Measurements from ENCODE around the gene FBXL7.

The FBXL7 gene

GRCh38 chr5:15499528-15500324 lies at the start of gene FBXL7:
Gene FBXL7, plus strand, starts transcription at chr5:15500180.
- no peak for DNase-seq

- no peak for DNase-seq
Measured at GRCh38 chr5:15450473-15450872, 49.5 kb upstream of the FBXL7 start.

- no peak for DNase-seq
Measured at GRCh38 chr5:15450949-15451348, 49.0 kb upstream of the FBXL7 start.

GRCh38 chr5:15452030-15452429 lies 48.0 kb upstream of the FBXL7 start:
- DNase-seq = no peak

GRCh38 chr5:15452781-15453180 lies 47.2 kb upstream of the FBXL7 start:
- DNase-seq = no peak

GRCh38 chr5:15459200-15459599 lies 40.8 kb upstream of the FBXL7 start:
- DNase-seq = no peak

- DNase-seq = no peak
Measured at GRCh38 chr5:15463231-15463980, 36.6 kb upstream of the FBXL7 start.

GRCh38 chr5:15472116-15472515 lies 27.9 kb upstream of the FBXL7 start:
- no peak for DNase-seq

- DNase-seq = no peak
Measured at GRCh38 chr5:15474143-15474719, 25.7 kb upstream of the FBXL7 start.

- DNase-seq = no peak
Measured at GRCh38 chr5:15475367-15475766, 24.6 kb upstream of the FBXL7 start.

- no peak for DNase-seq
Measured at GRCh38 chr5:15476977-15477376, 23.0 kb upstream of the FBXL7 start.

GRCh38 chr5:15480436-15480835 lies 19.5 kb upstream of the FBXL7 start:
- DNase-seq = no peak

- DNase-seq = no peak
Measured at GRCh38 chr5:15483351-15484097, 16.5 kb upstream of the FBXL7 start.

- DNase-seq = no peak
Measured at GRCh38 chr5:15487228-15487627, 12.8 kb upstream of the FBXL7 start.

- DNase-seq = no peak
Measured at GRCh38 chr5:15489571-15490235, 10.3 kb upstream of the FBXL7 start.

- DNase-seq = no peak
Measured at GRCh38 chr5:15492545-15492944, 7.4 kb upstream of the FBXL7 start.

- no peak for DNase-seq
Measured at GRCh38 chr5:15493501-15493900, 6.5 kb upstream of the FBXL7 start.

GRCh38 chr5:15495026-15495425 lies 5.0 kb upstream of the FBXL7 start:
- no peak for DNase-seq

GRCh38 chr5:15496886-15497285 lies 3.1 kb upstream of the FBXL7 start:
- DNase-seq = no peak

GRCh38 chr5:15500325-15501001 lies 483 bp downstream of the FBXL7 start:
- DNase-seq = no peak

GRCh38 chr5:15501091-15501791 lies 1.3 kb downstream of the FBXL7 start:
- DNase-seq = no peak
